Glutamatergic neuron (in vitro differentiated cells): ENCODE measurements around the gene PLCG2. TPM values are rescaled to one million over a fixed set of nuclear protein-coding genes. Genes with fewer than 3 reads are reported as not detected.
"Not testable (repeated sequence)": the region's sequence is repeated elsewhere in the genome, so short reads cannot be mapped to it uniquely, and the experiment has no call there.

Experiments
- DNase-seq: peaks from one replicate; pipeline ENCODE4 v3.0.0; 2022
- H3K27ac Mint-ChIP-seq: one replicate; pipeline ENCODE4 v1.8.0; 2020; ENCODE audit warnings: mild to moderate bottlenecking, mixed read lengths, inconsistent platforms; ENCODE audit not compliant: unreplicated experiment
- H3K27me3 Mint-ChIP-seq: one replicate; pipeline ENCODE4 v1.8.0; 2020; ENCODE audit warnings: mild to moderate bottlenecking, moderate library complexity, mixed read lengths, inconsistent platforms; ENCODE audit not compliant: unreplicated experiment
- H3K36me3 Mint-ChIP-seq: one replicate; pipeline ENCODE4 v1.8.0; 2020; ENCODE audit warnings: mild to moderate bottlenecking, mixed read lengths, inconsistent platforms; ENCODE audit not compliant: unreplicated experiment
- H3K4me1 Mint-ChIP-seq: one replicate; pipeline ENCODE4 v1.8.0; 2020; ENCODE audit warnings: mild to moderate bottlenecking, low read depth, mixed read lengths, inconsistent platforms; ENCODE audit not compliant: unreplicated experiment
- H3K4me3 Mint-ChIP-seq: one replicate; pipeline ENCODE4 v1.8.0; 2020; ENCODE audit warnings: mild to moderate bottlenecking, mixed read lengths, inconsistent platforms; ENCODE audit not compliant: unreplicated experiment
- H3K9me3 Mint-ChIP-seq: one replicate; pipeline ENCODE4 v1.8.0; 2020; ENCODE audit warnings: mild to moderate bottlenecking, moderate library complexity, mixed read lengths, inconsistent platforms; ENCODE audit not compliant: unreplicated experiment
- total RNA-seq: library from RNA; stranded (reverse); fragmentation: NEBNext Ultra II Directional; extraction: Animal tissue kit (Norgen Biotek cat#: 25700); gene quantifications from one replicate; pipeline ENCODE4 v1.2.1, GENCODE V29; 2021; ENCODE audit not compliant: unreplicated experiment
- TF ChIP-seq, protein P1 (sequence below): fragments of 200-600 bp; sonication (generic); IDR thresholded peaks from one replicate; pipeline ENCODE4 v1.5.0; 2021; ENCODE audit not compliant: partially characterized antibody, unreplicated experiment

Gene PLCG2
- total RNA-seq, 1 donor from 2014 or later = 0.49 TPM

GRCh38 chr16:81975637-81976036 is 196.5 kb downstream of the PLCG2 start:
- DNase-seq = no peak
- Mint-ChIP-seq H3K9me3 (peaks cover 5% of the 10 kb centered on the region), H3K27ac (no peak overlapping the region), H3K4me3 (no peak overlapping the region), H3K4me1 (no peaks in the 10 kb centered on the region), H3K27me3 (no peaks in the 10 kb centered on the region), H3K36me3 (peaks cover 21% of the 10 kb centered on the region)
- TF ChIP-seq, protein P1, sequence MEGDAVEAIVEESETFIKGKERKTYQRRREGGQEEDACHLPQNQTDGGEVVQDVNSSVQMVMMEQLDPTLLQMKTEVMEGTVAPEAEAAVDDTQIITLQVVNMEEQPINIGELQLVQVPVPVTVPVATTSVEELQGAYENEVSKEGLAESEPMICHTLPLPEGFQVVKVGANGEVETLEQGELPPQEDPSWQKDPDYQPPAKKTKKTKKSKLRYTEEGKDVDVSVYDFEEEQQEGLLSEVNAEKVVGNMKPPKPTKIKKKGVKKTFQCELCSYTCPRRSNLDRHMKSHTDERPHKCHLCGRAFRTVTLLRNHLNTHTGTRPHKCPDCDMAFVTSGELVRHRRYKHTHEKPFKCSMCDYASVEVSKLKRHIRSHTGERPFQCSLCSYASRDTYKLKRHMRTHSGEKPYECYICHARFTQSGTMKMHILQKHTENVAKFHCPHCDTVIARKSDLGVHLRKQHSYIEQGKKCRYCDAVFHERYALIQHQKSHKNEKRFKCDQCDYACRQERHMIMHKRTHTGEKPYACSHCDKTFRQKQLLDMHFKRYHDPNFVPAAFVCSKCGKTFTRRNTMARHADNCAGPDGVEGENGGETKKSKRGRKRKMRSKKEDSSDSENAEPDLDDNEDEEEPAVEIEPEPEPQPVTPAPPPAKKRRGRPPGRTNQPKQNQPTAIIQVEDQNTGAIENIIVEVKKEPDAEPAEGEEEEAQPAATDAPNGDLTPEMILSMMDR = no peak

DNA sequence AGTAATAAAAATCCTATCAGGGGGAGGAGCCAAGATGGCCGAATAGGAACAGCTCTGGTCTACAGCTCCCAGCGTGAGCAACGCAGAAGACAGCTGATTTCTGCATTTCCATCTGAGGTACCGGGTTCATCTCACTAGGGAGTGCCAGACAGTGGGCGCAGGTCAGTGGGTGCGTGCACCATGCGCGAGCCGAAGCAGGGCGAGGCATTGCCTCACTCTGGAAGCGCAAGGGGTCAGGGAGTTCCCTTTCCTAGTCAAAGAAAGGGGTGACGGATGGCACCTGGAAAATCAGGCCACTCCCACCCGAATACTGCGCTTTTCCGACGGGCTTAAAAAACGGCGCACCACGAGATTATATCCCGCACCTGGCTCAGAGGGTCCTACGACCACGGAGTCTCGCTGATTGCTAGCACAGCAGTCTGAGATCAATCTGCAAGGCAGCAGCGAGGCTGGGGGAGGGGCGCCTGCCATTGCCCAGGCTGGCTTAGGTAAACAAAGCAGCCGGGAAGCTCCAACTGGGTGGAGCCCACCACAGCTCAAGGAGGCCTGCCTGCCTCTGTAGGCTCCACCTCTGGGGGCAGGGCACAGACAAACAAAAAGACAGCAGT is 198.3 kb downstream of the PLCG2 start:
- H3K27ac Mint-ChIP-seq, DNase-seq, H3K9me3 Mint-ChIP-seq, H3K4me3 Mint-ChIP-seq, H3K27me3 Mint-ChIP-seq, H3K4me1 Mint-ChIP-seq: not testable (repeated sequence)
- H3K36me3 Mint-ChIP-seq = peaks cover 16% of the 10 kb centered on the region

GRCh38 chr16:81987121-81987520 is 208.0 kb downstream of the PLCG2 start:
- no peak overlapping the region for H3K27ac Mint-ChIP-seq

DNA sequence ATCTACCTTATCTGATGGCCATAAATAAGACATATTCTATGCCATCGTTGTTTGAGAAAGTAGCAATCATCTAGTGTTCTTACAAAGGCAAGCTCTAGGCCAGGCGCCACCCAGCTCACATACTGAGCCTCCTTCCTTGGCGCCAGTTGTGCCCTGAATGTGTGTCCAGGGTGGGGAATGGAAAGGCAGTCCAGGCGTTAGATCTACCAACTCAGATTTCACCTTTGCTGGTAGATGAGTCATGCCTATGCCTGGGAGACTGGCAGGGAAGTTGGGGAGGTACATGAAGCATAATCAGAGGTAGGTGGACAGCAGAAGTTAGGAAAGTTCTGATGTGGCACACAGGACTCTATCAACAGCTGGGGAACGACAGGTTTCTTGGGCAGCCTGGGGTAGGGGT is 208.6 kb downstream of the PLCG2 start:
- no peaks in the 10 kb centered on the region for H3K27me3 Mint-ChIP-seq
- no peaks in the 10 kb centered on the region for H3K4me1 Mint-ChIP-seq
- DNase-seq = no peak
- H3K4me3 Mint-ChIP-seq = no peak overlapping the region
- no peaks in the 10 kb centered on the region for H3K9me3 Mint-ChIP-seq
- no peaks in the 10 kb centered on the region for H3K36me3 Mint-ChIP-seq
- H3K27ac Mint-ChIP-seq = no peak overlapping the region
- TF ChIP-seq, protein P1 = no peak

More at GRCh38 chr16:81987121-81987520, 208.0 kb downstream of the PLCG2 start:
- Mint-ChIP-seq H3K4me3 (no peak overlapping the region), H3K36me3 (no peaks in the 10 kb centered on the region), H3K27me3 (no peaks in the 10 kb centered on the region), H3K4me1 (no peaks in the 10 kb centered on the region), H3K9me3 (no peaks in the 10 kb centered on the region)
- TF ChIP-seq, protein P1 = no peak
- DNase-seq = no peak

- Mint-ChIP-seq H3K4me1 (no peaks in the 10 kb centered on the region), H3K36me3 (peaks cover 6% of the 10 kb centered on the region), H3K27me3 (no peaks in the 10 kb centered on the region), H3K9me3 (no peaks in the 10 kb centered on the region), H3K27ac (no peak overlapping the region), H3K4me3 (no peak overlapping the region)
- DNase-seq = no peak
- TF ChIP-seq, protein P1 = no peak
Observed at GRCh38 chr16:81992859-81993258, 213.8 kb downstream of the PLCG2 start.

- no peaks in the 10 kb centered on the region for H3K4me1 Mint-ChIP-seq
- peaks cover 12% of the 10 kb centered on the region for H3K36me3 Mint-ChIP-seq
- H3K27me3 Mint-ChIP-seq = no peaks in the 10 kb centered on the region
- no peaks in the 10 kb centered on the region for H3K9me3 Mint-ChIP-seq
- H3K4me3 Mint-ChIP-seq = no peak overlapping the region
- DNase-seq = no peak
- TF ChIP-seq, protein P1 = no peak
- H3K27ac Mint-ChIP-seq = no peak overlapping the region
Observed at GRCh38 chr16:81994485-81994884, 215.4 kb downstream of the PLCG2 start.
